Motor neuron (in vitro differentiated cells): ENCODE measurements around the gene ANXA1. TPM values are rescaled to one million over a fixed set of nuclear protein-coding genes. Genes with fewer than 3 reads are reported as not detected.

Source experiments
- ATAC-seq, 8 experiments: fragments of 200-7000 bp; cut with Tn5 transposase; replicated peaks in 6 of 8; 2 replicates each; pipeline ENCODE4 v1.8.0; 2021; ENCODE audit warnings: mild to moderate bottlenecking in 8 of 8, moderate library complexity in 8 of 8
- H3K27ac ChIP-seq, 2 donors: fragments of 250-450 bp; sonication (Bioruptor Pico); 2 replicates each; pipeline ENCODE4 v1.9.0; 2021; ENCODE audit warnings: antibody characterized with exemption in 2 of 2, mild to moderate bottlenecking in 2 of 2, moderate library complexity in 1 of 2
- H3K4me1 ChIP-seq, 2 donors: fragments of 250-450 bp; sonication (Bioruptor Pico); replicated peaks in 1 of 2; 2 replicates each; pipeline ENCODE4 v1.6.1; 2021; ENCODE audit warnings: antibody characterized with exemption in 2 of 2, mild to moderate bottlenecking in 2 of 2, moderate library complexity in 1 of 2
- H3K4me3 ChIP-seq, 5 donors: fragments of 250-450 bp; sonication (Bioruptor Pico); 2 replicates each; pipeline ENCODE4 v1.9.0; 2021; ENCODE audit warnings: antibody characterized with exemption in 5 of 5, mild to moderate bottlenecking in 5 of 5, moderate library complexity in 4 of 5
- whole genome bisulfite sequencing, 10 experiments: fragments of 450-650 bp; shearing (Covaris generic); methylation state at CpG; one replicate each; pipeline ENCODE4 v1.0.0; 2022; 5-methylcytosine and 5-hydroxymethylcytosine counted together
- in situ Hi-C, 9 experiments: fragments of 400-800 bp; cut with MboI; loops; one replicate each; pipeline ENCODE4 v1.15.0; 2021; ENCODE audit warnings: low sequenced_read_pairs in 9 of 9, low pct_unique_long_range_greater_than_20kb in 2 of 9; ENCODE audit not compliant: unreplicated experiment in 9 of 9
- total RNA-seq, 8 experiments: library from RNA; unstranded; fragments of 300-600 nt; gene quantifications; 2 replicates each; pipeline versions ENCODE4 v1.2.3 to v1.2.4, GENCODE V29; 2022

Gene ANXA1
- total RNA-seq, 8 experiments from 2014 or later, result 0.32 to 1,180 (median 198) TPM

DNA sequence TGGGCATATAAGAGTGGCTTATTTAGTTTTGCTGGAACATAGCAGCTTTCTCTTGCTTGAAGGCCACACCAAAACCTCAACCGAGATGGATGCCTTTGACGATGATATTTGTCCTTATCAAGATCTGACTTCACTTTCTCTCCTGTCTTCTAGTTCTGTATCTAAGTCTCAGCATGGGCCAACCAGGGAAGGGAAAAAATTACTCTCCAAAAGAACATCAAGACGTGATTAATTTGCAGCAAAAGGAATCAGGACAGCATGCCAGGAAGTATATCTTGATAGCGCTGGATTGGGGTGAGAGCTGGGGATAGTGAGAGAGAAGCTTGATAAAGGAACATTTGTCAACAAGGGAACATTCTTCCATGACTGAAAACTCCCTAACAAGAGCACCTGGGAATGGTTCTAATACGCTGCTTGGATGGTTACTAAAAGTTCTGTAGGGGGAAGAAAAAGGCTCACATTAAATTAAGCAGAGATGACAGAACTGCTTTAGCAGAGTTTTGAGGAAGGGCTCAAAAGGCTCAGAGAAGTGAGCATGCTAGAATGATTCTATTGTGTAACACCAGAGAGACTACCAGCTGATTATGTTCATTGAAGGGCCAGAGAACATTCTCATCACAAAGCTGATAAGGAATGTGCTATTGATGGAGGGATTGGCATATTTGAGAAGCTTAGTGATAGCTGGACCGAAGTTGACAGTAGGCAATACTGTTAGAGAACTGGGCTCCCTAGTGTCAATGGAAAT lies 21.6 kb upstream of the ANXA1 start:
- WGBS, 10 experiments, result 75 to 100% (median 97%) methylated on average over 1 to 6 of the region's 6 CpGs
- Histone ChIP-seq H3K4me1 (peaks cover 0 to 6% of the 10 kb centered on the region in 2 donors), H3K27ac (no peak overlapping the region), H3K4me3 (no peak overlapping the region)
- in situ Hi-C loops, result no loop called here
- ATAC-seq, result no peak

DNA sequence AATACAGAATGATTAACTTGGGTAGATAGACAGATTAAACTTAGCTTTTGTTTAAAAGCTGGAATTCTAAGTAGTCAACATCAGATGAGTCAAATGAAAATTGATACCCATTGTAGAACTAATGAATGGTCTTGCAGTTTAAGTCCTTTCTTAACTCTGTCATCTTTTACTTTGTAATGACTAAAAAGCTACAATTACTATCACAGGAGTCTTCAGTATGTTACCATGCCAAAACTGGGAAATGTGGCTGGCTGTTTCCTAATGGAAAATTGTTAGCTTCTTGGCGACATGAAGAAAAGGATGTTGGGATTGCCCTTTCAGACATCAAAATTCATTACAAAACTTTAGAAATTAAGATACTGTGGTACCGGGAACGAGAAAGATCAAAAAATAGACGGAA lies 20.2 kb upstream of the ANXA1 start:
- no peak overlapping the region for H3K4me3 ChIP-seq
- H3K27ac ChIP-seq, result no peak overlapping the region
- in situ Hi-C loops, result no loop called here
- H3K4me1 ChIP-seq, result peaks cover 0 to 6% of the 10 kb centered on the region in 2 donors
- ATAC-seq, result no peak
- 4 to 100% (median 87%) methylated on average over 1 to 4 of the region's 4 CpGs; no CpG with 5 or more reads in 1 of the 10 experiments for WGBS, 10 experiments

DNA sequence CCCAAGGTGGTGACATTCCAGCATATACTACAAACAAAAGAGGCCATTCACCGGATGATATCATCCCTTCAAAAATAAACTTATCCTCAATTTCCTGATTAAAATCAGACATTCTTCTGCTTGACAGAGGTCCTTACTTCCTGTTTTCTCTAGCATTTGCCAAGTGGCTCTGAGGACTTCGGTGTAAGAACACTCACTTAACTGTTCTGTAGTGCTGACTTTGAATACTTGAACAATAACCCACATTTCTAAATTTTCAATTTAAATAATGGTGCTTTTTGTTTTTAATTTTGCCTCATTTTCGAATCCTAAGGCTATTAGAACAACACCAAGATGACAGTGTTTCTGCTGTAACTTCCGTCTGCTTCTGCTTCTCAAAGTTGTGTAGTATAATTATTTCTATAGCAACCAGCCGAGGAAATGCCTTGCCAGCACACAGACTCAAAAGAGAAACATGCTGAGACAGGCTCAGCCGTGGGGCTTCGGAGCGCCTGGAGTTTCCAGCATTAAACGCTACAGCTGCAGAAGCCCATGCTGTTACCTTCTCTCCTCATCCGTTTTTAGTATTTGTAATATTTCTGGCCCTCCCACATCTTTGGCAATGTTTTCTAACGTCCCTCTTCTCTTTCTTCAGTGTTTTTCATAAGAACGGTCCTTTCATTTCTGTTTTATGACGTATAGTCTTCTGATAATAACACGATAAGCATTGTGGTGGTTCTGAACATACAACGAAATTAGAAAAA lies 19.5 kb upstream of the ANXA1 start:
- peak overlapping the region in 1 of 2 donors; percentile 54 for H3K27ac ChIP-seq
- in situ Hi-C loops, result no loop called here
- peak; percentile 82 to 95 (median 90) for ATAC-seq
- WGBS, 10 experiments, result 1 to 45% (median 26%) methylated on average over 3 to 15 of the region's 15 CpGs
- H3K4me1 ChIP-seq, result peaks cover 0 to 6% of the 10 kb centered on the region in 2 donors
- H3K4me3 ChIP-seq, result peak overlapping the region in 4 of 5 donors; percentile 7 to 31 (median 18)

DNA sequence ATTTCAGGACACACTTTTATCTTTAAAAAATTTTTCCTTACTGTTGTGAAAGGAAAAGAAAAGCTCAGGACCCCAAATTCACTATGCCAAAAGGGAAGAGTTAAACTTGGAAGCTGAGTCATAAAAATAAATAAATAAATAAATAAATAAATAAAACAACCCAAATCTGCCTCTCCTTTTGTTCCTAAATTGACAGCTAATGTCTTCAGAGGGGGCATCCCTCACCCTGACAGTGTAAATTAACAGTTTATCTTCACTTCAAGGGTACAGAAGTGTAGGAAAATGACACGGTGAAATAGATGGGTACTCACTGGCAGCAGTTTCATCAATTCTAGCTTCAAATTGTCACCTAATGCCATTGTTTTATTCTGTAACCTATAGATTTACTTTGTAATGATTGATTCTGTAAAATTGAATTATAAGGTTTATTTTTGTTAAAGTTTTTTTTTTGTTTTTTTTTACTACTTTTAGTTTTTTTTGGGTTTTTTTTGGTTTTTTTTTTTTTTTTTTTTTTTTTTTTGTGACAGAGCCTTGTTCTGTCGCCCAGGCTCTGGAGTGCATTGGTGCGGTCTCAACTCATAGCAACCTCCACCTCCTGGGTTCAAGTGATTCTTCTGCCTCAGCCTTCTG lies 18.5 kb upstream of the ANXA1 start:
- in situ Hi-C loops, result no loop called here

DNA sequence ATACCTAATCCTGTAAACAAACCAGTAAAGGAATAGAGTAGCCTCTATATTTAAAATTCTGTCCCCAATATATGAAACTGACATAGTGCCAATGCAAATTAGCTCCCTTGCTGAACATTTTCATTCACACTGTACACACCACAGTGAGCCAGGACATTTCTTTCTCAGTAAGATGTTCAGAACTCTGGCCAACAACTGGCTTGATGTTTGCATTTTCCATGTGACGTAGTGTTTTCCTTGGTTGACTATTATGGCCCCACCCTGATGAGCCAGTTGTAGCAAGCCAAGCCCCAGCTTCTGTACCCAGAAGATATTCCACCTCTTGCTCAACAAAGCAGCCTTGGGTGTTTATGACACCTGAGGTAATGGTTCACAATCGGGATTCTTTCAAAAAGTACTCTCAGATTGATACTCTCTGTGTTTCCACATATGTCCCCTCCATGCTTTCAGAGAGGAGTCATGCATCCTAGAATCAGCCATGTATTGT lies 17.7 kb upstream of the ANXA1 start:
- peak in 4 of 8 experiments; percentile 48 to 85 (median 77) for ATAC-seq
- in situ Hi-C loops, result no loop called here
- WGBS, 10 experiments, result 0 to 100% (median 78%) methylated on average over 1 to 2 of the region's 2 CpGs; no CpG with 5 or more reads in 2 of the 10 experiments
- H3K4me3 ChIP-seq, result no peak overlapping the region
- H3K4me1 ChIP-seq, result peaks cover 0 to 6% of the 10 kb centered on the region in 2 donors
- H3K27ac ChIP-seq, result no peak overlapping the region

More for the DNA sequence above, 18.5 kb upstream of the ANXA1 start:
- ATAC-seq, result no peak
- Histone ChIP-seq H3K27ac (no peak overlapping the region), H3K4me3 (no peak overlapping the region), H3K4me1 (peaks cover 0 to 6% of the 10 kb centered on the region in 2 donors)
- 57 to 100% (median 81%) methylated on average over 1 to 3 of the region's 3 CpGs; no CpG with 5 or more reads in 1 of the 10 experiments for WGBS, 10 experiments

DNA sequence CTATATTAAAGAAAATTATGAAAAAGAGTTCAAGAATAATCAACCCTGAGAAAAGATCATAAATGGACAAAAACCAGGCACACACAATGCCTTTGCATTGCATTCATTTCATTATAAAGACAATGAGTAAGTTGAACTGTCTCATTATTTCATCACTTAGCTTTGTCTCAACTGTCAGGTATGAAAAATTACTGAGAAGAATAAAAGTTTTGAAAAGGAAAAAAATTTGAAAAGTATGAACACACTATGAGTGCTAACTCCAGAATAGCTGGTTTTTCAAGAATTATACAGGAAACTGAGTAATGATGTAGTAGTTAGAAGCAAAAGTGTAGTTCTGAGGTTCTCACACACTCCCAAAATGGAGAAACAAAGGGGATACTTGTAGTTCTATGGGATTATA lies 16.3 kb upstream of the ANXA1 start:
- in situ Hi-C loops, result no loop called here

DNA sequence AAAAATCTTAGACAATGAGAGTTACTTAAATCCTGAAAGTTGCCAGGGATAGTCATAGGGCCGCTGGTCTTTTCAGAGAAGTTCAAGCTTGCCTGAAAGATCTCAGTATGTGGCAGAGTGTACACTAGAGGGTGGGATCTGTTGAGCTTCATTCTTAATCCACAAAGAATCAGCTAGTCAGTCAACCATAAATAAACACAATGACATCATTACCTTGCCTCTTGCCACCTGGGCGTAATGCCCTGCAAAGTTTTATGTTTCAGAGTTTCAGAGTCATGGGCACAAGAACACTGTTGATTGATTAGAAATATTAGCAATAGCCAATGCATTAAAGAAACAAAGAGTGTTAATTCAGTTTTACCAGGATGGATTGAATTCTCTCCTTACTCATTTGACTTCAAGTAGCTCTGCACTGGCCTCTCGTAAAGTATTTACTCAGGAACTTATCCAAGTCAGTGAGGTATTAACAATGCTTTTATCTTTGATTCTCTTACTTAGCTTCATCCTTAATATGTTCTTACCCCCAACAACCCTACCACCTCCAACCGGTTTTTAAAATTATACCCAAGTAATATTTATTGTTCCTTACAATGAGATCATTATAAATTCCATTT lies 14.3 kb upstream of the ANXA1 start:
- Histone ChIP-seq H3K4me3 (no peak overlapping the region), H3K4me1 (peaks cover 0 to 1% of the 10 kb centered on the region in 2 donors), H3K27ac (no peak overlapping the region)
- ATAC-seq, result peak in 4 of 8 experiments; percentile 8 to 66 (median 13)
- WGBS, 10 experiments, result 19 to 95% (median 81%) methylated on average over 1 to 4 of the region's 4 CpGs
- in situ Hi-C loops, result no loop called here

More for the DNA sequence above, 16.3 kb upstream of the ANXA1 start:
- Histone ChIP-seq H3K4me3 (no peak overlapping the region), H3K4me1 (peaks cover 0 to 6% of the 10 kb centered on the region in 2 donors), H3K27ac (no peak overlapping the region)
- no peak for ATAC-seq

DNA sequence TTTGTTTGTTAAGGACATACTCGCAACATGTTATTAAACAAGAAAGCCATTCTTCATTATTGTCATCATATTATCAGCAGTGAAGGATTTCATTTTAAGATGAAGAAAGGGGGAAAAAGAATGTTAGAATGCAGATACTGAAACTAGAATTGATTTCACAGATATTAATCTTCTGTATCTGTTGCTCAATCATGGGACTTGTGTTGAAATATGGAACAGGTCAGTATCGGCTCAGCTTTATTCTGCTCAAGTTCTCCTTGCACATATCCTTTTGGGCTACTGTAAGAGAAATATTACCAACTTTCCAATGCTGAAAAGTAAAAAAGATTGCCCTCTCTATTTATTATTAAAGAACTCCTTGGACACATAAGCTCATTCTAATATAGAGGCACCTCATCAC lies 13.8 kb upstream of the ANXA1 start:
- Histone ChIP-seq H3K4me1 (no peaks in the 10 kb centered on the region), H3K4me3 (no peak overlapping the region), H3K27ac (no peak overlapping the region)
- WGBS, 10 experiments, result 63 to 100% (median 86%) methylated on average over 1 to 2 of the region's 2 CpGs
- in situ Hi-C loops, result no loop called here
- no peak for ATAC-seq

DNA sequence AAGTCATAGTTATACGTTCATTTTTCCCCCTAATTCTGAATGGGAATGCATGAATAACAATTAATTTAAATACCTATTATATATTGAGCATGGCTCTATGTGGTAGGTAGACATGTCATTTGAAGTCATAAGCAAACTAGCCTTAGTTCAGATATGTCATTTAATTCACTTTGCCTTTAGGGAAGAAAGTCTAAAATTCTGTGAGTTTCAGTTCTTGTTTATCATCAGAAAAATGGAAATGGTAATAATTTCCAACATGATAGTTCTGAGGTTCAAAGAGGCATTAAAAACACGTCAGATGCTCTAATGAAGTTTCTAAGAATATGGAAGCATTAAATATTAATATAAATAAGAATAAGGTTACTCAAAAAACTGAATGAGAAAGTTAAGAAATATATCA lies 13.1 kb upstream of the ANXA1 start:
- Histone ChIP-seq H3K4me1 (no peaks in the 10 kb centered on the region), H3K4me3 (no peak overlapping the region), H3K27ac (no peak overlapping the region)
- in situ Hi-C loops, result no loop called here
- ATAC-seq, result no peak
- WGBS, 10 experiments, result 76 to 94% (median 86%) methylated on average over 1 to 2 of the region's 2 CpGs; no CpG with 5 or more reads in 1 of the 10 experiments

DNA sequence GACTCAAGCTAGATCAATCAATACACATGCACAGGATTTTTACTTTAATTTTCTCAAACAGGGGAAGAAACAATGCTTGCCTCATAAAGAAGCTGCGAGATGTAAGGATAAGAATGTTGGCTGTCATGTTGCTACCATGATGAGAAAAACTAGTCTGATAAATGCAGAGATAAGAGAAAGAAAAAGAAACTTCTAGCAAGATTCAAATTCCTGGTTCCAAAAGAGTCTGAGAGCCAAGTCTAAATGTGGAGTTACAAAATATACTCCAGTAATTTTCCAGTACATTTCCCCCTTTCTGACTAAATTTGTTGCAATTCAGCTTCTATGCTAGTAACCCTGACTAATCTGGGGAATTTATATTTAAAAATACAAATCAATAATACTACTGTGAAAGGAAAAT lies 10.4 kb upstream of the ANXA1 start:
- H3K4me1 ChIP-seq, result peaks cover 3% of the 10 kb centered on the region in 2 donors
- ATAC-seq, result no peak
- in situ Hi-C loops, result no loop called here
- no peak overlapping the region for H3K4me3 ChIP-seq
- 63 to 100% (median 100%) methylated on average over 1 of the region's 1 CpG; no CpG with 5 or more reads in 1 of the 10 experiments for WGBS, 10 experiments
- no peak overlapping the region for H3K27ac ChIP-seq

DNA sequence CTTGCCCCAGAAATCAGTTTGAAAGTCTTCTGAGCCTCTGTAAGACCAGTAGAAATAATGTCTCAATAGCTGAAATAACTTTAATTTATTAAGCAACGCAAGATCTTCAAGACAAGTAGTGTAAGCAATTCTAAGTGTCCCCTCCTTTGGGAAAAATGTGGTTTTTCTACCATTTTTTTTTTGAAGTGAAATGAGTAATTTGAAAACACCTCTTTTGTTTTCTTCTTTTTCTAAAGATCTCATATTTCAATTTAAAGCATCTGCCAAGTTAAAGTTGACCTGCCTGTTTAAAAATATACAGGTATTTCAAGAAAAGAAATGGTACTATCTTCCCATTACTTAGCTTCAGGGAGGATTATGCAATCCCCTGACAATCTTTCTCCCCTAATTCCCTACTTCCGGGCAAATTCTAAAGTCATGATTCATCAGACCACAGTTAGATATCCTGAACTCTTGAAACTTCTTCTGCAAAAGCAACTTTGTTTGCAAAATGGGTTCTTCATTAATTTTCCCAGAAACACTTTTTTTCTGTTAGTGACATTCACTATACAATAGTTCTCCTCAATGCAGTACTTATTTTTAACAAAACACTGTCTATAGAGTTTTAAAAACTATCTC lies 7.8 kb upstream of the ANXA1 start:
- Histone ChIP-seq H3K4me3 (no peak overlapping the region), H3K27ac (no peak overlapping the region), H3K4me1 (peaks cover 3% of the 10 kb centered on the region in 2 donors)
- peak in 3 of 8 experiments; percentile 68 to 93 (median 92) for ATAC-seq
- in situ Hi-C loops, result no loop called here
- 0 to 92% (median 52%) methylated on average over 1 to 2 of the region's 2 CpGs for WGBS, 10 experiments

DNA sequence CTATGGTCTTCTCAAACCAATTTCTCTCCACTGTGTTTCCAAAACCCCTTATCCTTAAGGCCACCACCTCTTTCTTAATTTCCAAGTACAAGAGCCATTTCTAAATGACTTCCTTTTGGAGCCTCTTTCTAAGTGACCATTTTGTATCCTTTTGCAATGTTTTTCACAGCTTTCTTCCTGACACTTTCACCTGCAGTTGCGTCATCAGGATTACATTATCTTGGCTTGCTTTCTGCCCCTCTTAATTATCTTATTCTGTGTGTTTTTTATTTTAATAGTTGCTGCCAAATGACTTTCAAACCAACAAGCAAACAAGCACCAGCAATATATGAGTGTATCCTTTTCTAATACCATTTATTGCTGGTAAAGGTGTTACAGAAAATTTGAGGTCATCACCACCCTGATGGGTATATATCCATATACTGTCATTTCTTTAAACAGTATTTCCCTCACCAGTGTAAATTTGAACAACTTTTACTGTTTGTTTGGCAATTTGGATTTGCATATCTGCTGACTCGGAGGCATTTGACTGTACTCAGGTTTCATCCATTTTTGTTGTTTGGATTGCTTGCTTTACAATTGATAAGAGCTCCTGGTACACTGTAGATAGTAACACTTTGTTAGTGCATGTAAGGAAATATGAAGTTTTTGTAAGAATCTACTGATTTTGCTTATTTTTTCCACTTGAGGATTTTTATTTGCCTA lies 5.4 kb upstream of the ANXA1 start:
- no peak overlapping the region for H3K4me3 ChIP-seq
- WGBS, 10 experiments, result 66 to 100% (median 100%) methylated on average over 1 to 2 of the region's 2 CpGs; no CpG with 5 or more reads in 1 of the 10 experiments
- H3K4me1 ChIP-seq, result peaks cover 7 to 10% of the 10 kb centered on the region in 2 donors
- in situ Hi-C loops, result no loop called here
- no peak overlapping the region for H3K27ac ChIP-seq
- ATAC-seq, result no peak
